Activated CD8-positive, alpha-beta T cell treated with anti-CD3 and anti-CD28 coated beads for 36 hours (primary cell): Measurements from ENCODE around the gene ADAMTS4. TPM values are rescaled to one million over a fixed set of nuclear protein-coding genes. Genes with fewer than 3 reads are reported as not detected.

Source experiments
- ATAC-seq: fragments of 200-7000 bp; cut with Tn5 transposase; one replicate; pipeline ENCODE4 v1.10.0; 2021; ENCODE audit warnings: mild to moderate bottlenecking, moderate library complexity
- CTCF ChIA-PET: fragments of 350-600 bp; sonication (Branson Sonifier 250); formaldehyde crosslinking; loops from one replicate; lab custom pipeline; 2021; ENCODE audit warnings: antibody characterized with exemption; lab: Charles Lee
- POLR2A ChIA-PET: fragments of 350-600 bp; sonication (Branson Sonifier 250); formaldehyde crosslinking; loops from one replicate; lab custom pipeline; 2021; ENCODE audit warnings: antibody characterized with exemption; lab: Charles Lee
- DNase-seq: peaks from one replicate; pipeline ENCODE4 v3.0.0-alpha.2; 2020
- H3K27ac Mint-ChIP-seq: one replicate; pipeline ENCODE4 v1.8.0; 2021; ENCODE audit warnings: mild to moderate bottlenecking, mixed read lengths
- H3K27me3 Mint-ChIP-seq: one replicate; pipeline ENCODE4 v1.8.0; 2021; ENCODE audit warnings: mixed read lengths
- H3K36me3 Mint-ChIP-seq: one replicate; pipeline ENCODE4 v1.8.0; 2021; ENCODE audit warnings: low read depth, mixed read lengths
- H3K4me1 Mint-ChIP-seq: one replicate; pipeline ENCODE4 v1.8.0; 2021; ENCODE audit warnings: low read depth, mixed read lengths
- H3K4me3 Mint-ChIP-seq: one replicate; pipeline ENCODE4 v1.8.0; 2021; ENCODE audit warnings: mild to moderate bottlenecking, moderate library complexity, mixed read lengths
- H3K9me3 Mint-ChIP-seq: one replicate; pipeline ENCODE4 v1.8.0; 2021; ENCODE audit warnings: mixed read lengths
- CTCF ChIP-seq: fragments of 200-600 bp; IDR thresholded peaks from one replicate; pipeline ENCODE4 v1.8.0; 2022; ENCODE audit warnings: antibody characterized with exemption, mild to moderate bottlenecking
- intact Hi-C: fragments of 100-400 bp; cut with micrococcal nuclease; formaldehyde crosslinking; loops from one replicate; pipeline ENCODE4 v1.10.0; 2022
- total RNA-seq, 2 experiments: library from RNA; stranded (reverse); gene quantifications; one replicate each; pipeline ENCODE4 v1.2.3, GENCODE V29; 2021

ADAMTS4 gene
- total RNA-seq, 2 experiments from 2014 or later = 1.1 to 1.8 TPM

- no peaks in the 10 kb centered on the region for H3K9me3 Mint-ChIP-seq
- ATAC-seq (peak; percentile 85), DNase-seq (peak; percentile 96)
- H3K27me3 Mint-ChIP-seq = no peaks in the 10 kb centered on the region
- H3K4me1 Mint-ChIP-seq = peaks cover 55% of the 10 kb centered on the region
- H3K27ac Mint-ChIP-seq = peak within 1 kb of the TSS; percentile 99
- POLR2A ChIA-PET = interaction anchor here (0.6 to 3.7 kb wide), 11 partner anchors 11 to 217 kb away, joined by 3 to 46 read pairs (median 5); partner anchors contain the start of genes ADAMTS4, NDUFS2, PPOX and TOMM40L
- intact Hi-C loops = no loop called here
- H3K36me3 Mint-ChIP-seq = peaks cover 26% of the 10 kb centered on the region
- CTCF ChIA-PET = interaction anchor here (1.1 to 3.7 kb wide), 6 partner anchors 9 to 115 kb away, joined by 3 to 30 read pairs (median 3); partner anchors contain the start of gene PPOX
- TF ChIP-seq CTCF = no peak
- H3K4me3 Mint-ChIP-seq = peak within 1 kb of the TSS; percentile 97
Measured at GRCh38 chr1:161177112-161177935, 21.5 kb downstream of the ADAMTS4 start, which contains the start of gene B4GALT3. Gene B4GALT3 (minus strand): TSS chr1:161177507. CDS start chr1:161176060, 1,447 bp downstream.

GRCh38 chr1:161176468-161177111, 22.3 kb downstream of the ADAMTS4 start:
- peak overlapping the region; percentile 97 for H3K4me3 Mint-ChIP-seq
- ATAC-seq = no peak

GRCh38 chr1:161175771-161176453, 22.9 kb downstream of the ADAMTS4 start:
- H3K4me3 Mint-ChIP-seq = peak overlapping the region; percentile 97
- peaks cover 44% of the 10 kb centered on the region for H3K4me1 Mint-ChIP-seq
- H3K9me3 Mint-ChIP-seq = no peaks in the 10 kb centered on the region
- ChIA-PET POLR2A (interaction anchor here (0.8 to 3.7 kb wide), 9 partner anchors 10 to 128 kb away, joined by 3 to 46 read pairs (median 3); partner anchors contain the start of genes NDUFS2, PPOX and UFC1), CTCF (interaction anchor here (1.0 to 3.7 kb wide), 4 partner anchors 9 to 116 kb away, joined by 3 to 30 read pairs (median 6); partner anchors contain the start of gene PPOX)
- H3K27ac Mint-ChIP-seq = peak overlapping the region; percentile 99
- DNase-seq (no peak), ATAC-seq (no peak)
- intact Hi-C loops = no loop called here
- H3K27me3 Mint-ChIP-seq = no peaks in the 10 kb centered on the region
- H3K36me3 Mint-ChIP-seq = peaks cover 31% of the 10 kb centered on the region
- no peak for TF ChIP-seq CTCF

More at GRCh38 chr1:161176468-161177111, 22.3 kb downstream of the ADAMTS4 start:
- Mint-ChIP-seq H3K4me1 (peaks cover 48% of the 10 kb centered on the region), H3K27me3 (no peaks in the 10 kb centered on the region), H3K36me3 (peaks cover 26% of the 10 kb centered on the region), H3K9me3 (no peaks in the 10 kb centered on the region), H3K27ac (peak overlapping the region; percentile 99)
- intact Hi-C loops = no loop called here
- no peak for DNase-seq
- no peak for TF ChIP-seq CTCF
- POLR2A ChIA-PET = interaction anchor here (0.7 to 3.7 kb wide), 11 partner anchors 11 to 217 kb away, joined by 3 to 46 read pairs (median 3); partner anchors contain the start of genes ADAMTS4, NDUFS2, PPOX and UFC1
- CTCF ChIA-PET = interaction anchor here (1.0 to 3.7 kb wide), 7 partner anchors 10 to 116 kb away, joined by 3 to 30 read pairs (median 3); partner anchors contain the start of gene PPOX

- no peak for TF ChIP-seq CTCF
- peaks cover 36% of the 10 kb centered on the region for H3K4me1 Mint-ChIP-seq
- POLR2A ChIA-PET = interaction anchor here (1.1 to 3.7 kb wide), 4 partner anchors 9 to 28 kb away, joined by 3 to 46 read pairs (median 8); partner anchors contain the start of genes NDUFS2, PPOX and UFC1
- H3K9me3 Mint-ChIP-seq = no peaks in the 10 kb centered on the region
- ATAC-seq = no peak
- peaks cover 32% of the 10 kb centered on the region for H3K36me3 Mint-ChIP-seq
- CTCF ChIA-PET = interaction anchor here (3.7 kb wide), 1 partner anchor 8 kb away, joined by 30 read pairs; the partner anchor contains the start of gene PPOX
- H3K27ac Mint-ChIP-seq = peak overlapping the region; percentile 42
- no peak overlapping the region for H3K4me3 Mint-ChIP-seq
- H3K27me3 Mint-ChIP-seq = no peaks in the 10 kb centered on the region
- no peak for DNase-seq
- intact Hi-C loops = no loop called here
Measured at GRCh38 chr1:161174911-161175310, 23.9 kb downstream of the ADAMTS4 start.
